ENCODE results near the gene SLC30A3.
"Not testable (repeated sequence)": the region's sequence is repeated elsewhere in the genome, so short reads cannot be mapped to it uniquely, and the experiment has no call there.

The SLC30A3 gene

GRCh38 chr2:27284996-27285395, 22.1 kb upstream of the SLC30A3 start:
- DNase-seq (ENCODE audit: low read depth): no peak

- no peak for DNase-seq (ENCODE audit: low read depth)
Observed at GRCh38 chr2:27282892-27283291, 20.0 kb upstream of the SLC30A3 start.

DNA sequence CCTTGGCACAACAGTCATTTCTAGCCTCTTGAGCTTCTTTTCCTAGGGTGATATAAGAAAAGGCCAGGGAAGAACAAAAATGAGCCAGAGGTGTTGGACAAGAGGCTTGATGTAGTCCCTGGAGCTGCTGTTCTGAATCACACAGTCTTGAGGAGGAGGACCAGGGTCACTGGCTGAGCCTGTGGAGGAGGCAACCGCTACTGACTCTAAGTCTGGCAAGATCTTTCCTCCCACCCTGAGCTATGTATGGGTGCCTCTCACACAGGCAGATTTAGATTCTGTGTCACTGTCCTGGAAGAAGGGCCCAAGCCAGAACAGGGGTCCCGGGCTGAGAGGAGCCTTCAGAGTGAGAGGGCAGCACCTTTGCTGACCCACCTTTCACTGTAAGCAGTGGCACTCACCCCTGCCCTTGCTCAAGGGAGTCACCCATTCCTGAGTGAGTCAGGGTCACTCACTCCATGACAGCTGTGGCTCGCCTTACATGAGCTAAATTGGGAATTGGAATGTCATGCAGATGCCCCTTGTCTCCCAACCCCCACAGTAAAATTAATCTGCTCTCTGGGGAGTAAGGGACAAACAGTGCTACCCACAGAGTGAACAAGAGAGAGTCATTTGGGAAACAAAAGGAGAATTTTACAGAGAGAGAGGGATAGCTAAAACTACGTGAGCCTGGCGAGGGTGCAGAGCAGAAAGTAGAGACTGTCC, 19.2 kb upstream of the SLC30A3 start, which contains the start of gene TRIM54:
Gene TRIM54 (plus strand): TSS at position 575 of the 705 bp plus-strand sequence. CDS start 303 bp downstream, outside the sequence.
- DNase-seq (ENCODE audit: low read depth): no peak

GRCh38 chr2:27281442-27281841, 18.6 kb upstream of the SLC30A3 start:
- no peak for DNase-seq (ENCODE audit: low read depth)

- DNase-seq (ENCODE audit: low read depth): no peak
Observed at GRCh38 chr2:27280826-27281225, 18.0 kb upstream of the SLC30A3 start.

DNA sequence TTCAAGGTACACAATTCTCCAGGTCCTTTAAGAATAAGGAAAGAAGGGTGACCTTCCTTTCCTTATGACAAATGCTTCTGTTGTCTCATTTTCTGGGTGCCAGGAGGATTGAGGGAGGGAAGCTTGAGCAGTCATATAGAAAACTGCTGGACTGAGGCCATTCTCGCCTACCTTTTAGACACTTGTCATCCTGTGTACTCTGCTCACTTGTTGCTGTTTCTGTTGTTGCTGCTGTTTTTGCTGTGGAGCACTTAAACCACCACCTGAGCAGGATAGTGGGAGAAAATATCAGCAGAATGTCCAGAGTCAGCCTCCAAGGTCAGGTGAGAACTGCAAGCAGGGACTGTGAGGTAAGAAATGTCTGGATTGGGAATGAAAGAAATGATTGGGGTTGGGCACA, 15.2 kb upstream of the SLC30A3 start:
- DNase-seq (ENCODE audit: low read depth): no peak

DNA sequence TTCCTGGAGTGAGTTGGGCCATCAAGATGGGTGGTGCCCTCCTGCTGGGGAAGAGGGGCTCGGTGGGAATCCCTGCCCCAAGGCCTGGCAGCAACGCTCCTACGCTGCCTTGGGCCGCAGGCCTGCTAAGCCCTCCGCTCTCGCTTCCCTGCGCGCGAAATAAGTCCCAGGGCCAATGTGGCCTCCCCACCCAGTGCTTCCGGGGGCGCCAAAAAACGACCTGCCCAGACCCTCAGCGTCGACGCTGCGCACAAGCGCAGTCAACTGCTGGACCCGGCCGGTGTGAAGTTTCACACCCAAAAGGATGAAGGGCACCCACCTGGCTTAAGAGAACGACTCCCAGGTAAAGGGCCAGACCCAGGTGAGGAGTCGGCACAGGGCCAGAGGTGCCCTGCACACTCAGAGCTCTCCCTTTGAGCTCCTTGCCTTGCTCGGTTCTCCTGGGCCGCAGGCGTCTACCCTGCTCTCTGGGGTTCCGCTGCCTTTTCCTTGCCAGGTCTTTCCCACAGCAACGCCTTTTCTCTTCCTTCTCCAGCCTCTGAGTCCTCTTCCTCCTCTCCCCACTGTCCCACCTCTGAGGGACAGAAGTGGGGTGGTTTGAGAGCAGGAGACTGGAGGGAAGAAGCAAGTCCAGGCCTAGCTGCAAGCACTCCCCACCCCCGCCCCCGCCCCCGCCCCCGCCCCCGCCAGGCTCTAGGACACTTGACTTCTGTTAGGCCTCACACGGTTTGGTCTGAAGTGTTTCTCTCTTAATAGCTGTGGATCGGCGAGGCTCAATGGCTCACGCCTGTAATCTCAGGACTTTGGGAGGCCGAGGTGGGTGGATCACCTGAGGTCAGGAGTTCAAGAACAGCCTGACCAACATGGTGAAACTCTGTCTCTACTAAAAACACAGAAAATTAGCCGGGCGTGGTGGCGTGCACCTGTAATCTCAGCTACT, 12.6 kb upstream of the SLC30A3 start, which contains the start of gene DNAJC5G:
Gene DNAJC5G (plus strand): TSS at position 223 of the 940 bp plus-strand sequence. CDS start 1,296 bp downstream, outside the sequence.
- DNase-seq (ENCODE audit: low read depth): no peak

DNA sequence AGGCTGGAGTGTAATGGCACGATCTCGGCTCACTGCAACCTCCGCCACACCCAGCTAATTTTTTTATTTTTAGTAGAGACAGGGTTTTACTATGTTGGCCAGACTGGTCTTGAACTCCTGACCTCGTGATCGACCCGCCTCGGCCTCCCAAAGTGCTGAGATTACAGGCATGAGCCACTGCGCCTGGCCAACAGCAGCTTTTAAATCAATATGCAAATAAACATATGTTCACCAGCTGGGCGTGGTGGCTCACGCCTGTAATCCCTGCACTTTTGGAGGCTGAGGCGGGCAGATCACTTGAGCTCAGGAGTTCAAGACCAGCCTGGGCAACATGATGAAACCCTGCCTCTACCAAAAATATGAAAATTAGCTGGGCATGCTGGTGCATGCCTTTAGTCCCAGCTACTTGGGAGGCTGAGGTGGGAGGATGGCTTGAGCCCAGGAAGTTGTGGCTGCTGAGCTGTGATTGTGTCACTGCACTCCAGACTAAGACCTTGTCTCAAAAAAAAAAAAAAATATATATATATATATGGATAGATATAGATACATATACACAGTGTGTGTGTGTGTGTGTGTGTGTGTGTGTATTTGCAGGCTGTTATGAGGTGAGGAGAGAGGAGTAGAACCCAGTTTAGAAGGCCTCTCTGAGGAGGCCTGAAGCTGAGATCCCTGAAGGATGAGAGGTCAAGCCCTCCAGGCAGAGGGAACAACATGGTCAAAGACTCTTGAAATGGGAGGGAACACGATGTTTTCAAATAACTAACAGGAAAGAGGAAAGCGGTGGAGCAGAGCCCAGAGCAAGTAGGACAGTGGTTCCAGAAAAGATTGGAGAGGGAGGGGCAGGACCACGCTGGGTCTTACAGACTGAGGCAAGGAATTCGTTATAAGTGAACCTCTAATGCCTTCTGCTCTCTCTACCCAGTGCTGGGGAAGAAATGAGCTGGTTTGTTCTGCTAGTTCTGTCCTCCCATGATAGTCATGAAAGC, 10.0 kb upstream of the SLC30A3 start:
- not testable (repeated sequence) for DNase-seq (ENCODE audit: low read depth)

DNA sequence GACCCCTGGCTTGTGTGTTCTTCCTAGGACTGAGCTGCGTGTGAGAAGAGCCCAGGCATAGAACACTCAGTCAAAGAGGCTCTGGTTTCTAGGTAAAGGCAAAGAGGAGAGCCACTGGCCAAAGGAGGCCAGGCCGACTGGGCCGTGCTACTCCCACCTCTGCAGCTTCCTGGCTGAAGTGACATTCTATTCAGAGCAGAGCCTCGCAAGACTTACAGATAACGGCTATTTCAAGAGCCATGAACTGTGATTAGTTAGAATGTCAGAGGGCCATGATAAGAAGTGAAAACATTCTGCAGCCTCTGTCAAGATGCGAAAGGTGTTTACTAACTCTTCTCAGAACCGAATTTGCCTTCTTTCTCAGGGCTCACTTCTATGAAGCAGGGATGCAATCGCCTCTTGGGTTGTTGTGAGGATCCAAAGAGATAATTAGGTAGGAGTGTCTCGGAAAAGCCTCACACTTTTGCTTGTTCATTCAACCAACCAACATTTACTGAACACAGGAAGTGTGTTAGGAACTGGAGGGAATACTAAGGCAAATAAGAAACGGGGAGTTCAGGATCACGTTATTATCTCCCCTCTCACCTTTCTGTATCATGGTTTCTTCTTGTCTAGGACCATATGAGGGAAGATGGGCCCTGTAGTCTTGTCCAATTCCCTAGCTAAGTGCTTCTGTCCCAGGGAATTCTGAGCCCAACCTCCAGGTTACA, 8.9 kb upstream of the SLC30A3 start:
- DNase-seq (ENCODE audit: low read depth): no peak

DNA sequence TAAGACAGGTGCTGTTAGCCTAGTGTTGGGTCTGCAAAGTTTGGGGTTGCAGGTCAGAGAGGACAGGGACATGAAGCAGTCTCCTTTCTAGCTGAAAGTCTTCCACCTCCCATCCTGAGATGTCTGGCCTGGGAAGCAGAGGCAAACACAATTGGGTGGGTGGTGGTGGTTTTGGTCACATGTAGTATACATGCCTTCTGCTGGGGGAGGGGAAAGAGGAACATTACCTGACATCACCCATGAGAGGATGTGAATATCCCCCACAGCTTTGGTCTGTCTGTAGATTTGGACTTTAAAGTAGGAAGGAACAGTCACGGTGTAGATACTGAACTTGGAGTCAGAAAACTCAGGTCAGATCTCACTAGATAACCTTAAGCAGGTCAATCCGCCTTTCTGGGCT, 7.8 kb upstream of the SLC30A3 start:
- no peak for DNase-seq (ENCODE audit: low read depth)

- no peak for DNase-seq (ENCODE audit: low read depth)
Observed at GRCh38 chr2:27270131-27270530, 7.3 kb upstream of the SLC30A3 start.

- not testable (repeated sequence) for DNase-seq (ENCODE audit: low read depth)
Observed at GRCh38 chr2:27268296-27268695, 5.4 kb upstream of the SLC30A3 start.

DNA sequence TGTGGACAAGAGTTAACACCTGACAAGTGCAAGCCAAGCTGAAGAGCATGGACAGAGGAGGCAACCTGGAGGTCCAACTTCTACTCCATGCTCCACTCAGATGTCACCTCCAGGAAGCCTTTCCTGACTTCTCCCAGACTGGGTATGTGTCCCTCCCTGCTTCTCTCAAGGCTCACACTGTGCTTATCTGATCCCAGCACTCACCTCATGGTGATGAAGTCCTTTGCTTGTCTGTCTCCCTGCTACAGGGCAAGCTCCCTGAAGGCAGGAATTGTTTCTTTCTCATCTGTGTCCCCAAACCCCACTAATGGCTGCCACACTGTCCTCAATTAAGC, 2.7 kb upstream of the SLC30A3 start:
- no peak for DNase-seq (ENCODE audit: low read depth)

GRCh38 chr2:27264753-27265535, 2.1 kb upstream of the SLC30A3 start:
- peak; percentile 52 for DNase-seq (ENCODE audit: low read depth)

- DNase-seq (ENCODE audit: low read depth): no peak
Observed at GRCh38 chr2:27264253-27264752, 1.5 kb upstream of the SLC30A3 start.

GRCh38 chr2:27263287-27264252, 723 bp upstream of the SLC30A3 start:
- DNase-seq (ENCODE audit: low read depth): no peak

GRCh38 chr2:27261926-27262298, 935 bp downstream of the SLC30A3 start:
- DNase-seq (ENCODE audit: low read depth): no peak

- no peak for DNase-seq (ENCODE audit: low read depth)
Observed at GRCh38 chr2:27261241-27261925, 1.5 kb downstream of the SLC30A3 start.

Data from activated T-helper 9 cell treated with anti-CD3 and anti-CD28 coated beads, Interleukin-2, amount 50 U/mL, for 16 hours (primary cell).